Measurements from ENCODE around the gene IL1R2. TPM values are rescaled to one million over a fixed set of nuclear protein-coding genes. Genes with fewer than 3 reads are reported as not detected.
A peak's percentile ranks its signal among the peaks of the same experiment; 100 is the strongest.

Gene IL1R2
- total RNA-seq, 1 donor from 2014 or later: 23.3 TPM

DNA sequence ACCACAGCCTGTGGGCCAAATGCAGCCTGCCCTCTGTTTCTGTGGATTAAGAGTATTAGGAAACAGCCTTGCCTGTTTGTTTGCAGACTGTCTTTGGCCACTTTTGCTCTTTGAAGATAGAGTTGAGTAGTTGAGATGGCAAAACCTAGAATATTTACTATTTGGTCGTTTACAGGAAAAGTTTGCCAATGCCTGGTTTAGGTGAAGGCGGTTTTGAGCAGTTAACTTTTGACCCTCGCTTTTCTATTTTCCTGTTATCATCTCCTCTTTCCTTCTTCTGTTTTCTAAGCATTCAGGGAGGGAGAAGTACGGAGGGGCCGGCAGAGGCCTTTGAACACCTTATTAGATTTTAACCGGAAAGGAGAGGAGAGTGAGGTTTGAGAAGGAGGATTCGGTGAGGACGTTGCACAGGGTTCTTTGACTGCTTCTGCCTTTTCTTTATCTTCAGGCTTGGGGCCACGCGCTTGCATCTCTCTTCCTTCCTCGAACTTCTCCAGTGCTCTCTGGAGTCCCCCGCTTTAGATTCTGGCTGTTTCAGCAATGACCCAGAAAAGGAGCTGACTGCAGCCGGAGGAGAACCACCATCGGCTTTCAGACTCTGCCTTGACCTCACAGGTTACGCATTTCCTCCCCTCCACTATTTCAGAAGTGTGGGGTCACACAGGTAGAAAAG is 39.2 kb downstream of the IL1R2 start:
- TF ChIP-seq, protein P1, sequence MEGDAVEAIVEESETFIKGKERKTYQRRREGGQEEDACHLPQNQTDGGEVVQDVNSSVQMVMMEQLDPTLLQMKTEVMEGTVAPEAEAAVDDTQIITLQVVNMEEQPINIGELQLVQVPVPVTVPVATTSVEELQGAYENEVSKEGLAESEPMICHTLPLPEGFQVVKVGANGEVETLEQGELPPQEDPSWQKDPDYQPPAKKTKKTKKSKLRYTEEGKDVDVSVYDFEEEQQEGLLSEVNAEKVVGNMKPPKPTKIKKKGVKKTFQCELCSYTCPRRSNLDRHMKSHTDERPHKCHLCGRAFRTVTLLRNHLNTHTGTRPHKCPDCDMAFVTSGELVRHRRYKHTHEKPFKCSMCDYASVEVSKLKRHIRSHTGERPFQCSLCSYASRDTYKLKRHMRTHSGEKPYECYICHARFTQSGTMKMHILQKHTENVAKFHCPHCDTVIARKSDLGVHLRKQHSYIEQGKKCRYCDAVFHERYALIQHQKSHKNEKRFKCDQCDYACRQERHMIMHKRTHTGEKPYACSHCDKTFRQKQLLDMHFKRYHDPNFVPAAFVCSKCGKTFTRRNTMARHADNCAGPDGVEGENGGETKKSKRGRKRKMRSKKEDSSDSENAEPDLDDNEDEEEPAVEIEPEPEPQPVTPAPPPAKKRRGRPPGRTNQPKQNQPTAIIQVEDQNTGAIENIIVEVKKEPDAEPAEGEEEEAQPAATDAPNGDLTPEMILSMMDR (IDR thresholded peaks at IDR 0.05): no peak
- peak overlapping the region; percentile 25 for H3K27ac ChIP-seq
- H3K9me3 ChIP-seq: no peaks in the 10 kb centered on the region
- no peak overlapping the region for H3K4me3 ChIP-seq
- peak in 1 of 2 donors; percentile 41 for ATAC-seq
- H3K27me3 ChIP-seq (ENCODE audit: low read depth): no peaks in the 10 kb centered on the region
- peaks cover 69% of the 10 kb centered on the region for H3K4me1 ChIP-seq
- no peaks in the 10 kb centered on the region for H3K36me3 ChIP-seq
- intact Hi-C loops (cut with DNase I): no loop called here
- DNase-seq: no peak

DNA sequence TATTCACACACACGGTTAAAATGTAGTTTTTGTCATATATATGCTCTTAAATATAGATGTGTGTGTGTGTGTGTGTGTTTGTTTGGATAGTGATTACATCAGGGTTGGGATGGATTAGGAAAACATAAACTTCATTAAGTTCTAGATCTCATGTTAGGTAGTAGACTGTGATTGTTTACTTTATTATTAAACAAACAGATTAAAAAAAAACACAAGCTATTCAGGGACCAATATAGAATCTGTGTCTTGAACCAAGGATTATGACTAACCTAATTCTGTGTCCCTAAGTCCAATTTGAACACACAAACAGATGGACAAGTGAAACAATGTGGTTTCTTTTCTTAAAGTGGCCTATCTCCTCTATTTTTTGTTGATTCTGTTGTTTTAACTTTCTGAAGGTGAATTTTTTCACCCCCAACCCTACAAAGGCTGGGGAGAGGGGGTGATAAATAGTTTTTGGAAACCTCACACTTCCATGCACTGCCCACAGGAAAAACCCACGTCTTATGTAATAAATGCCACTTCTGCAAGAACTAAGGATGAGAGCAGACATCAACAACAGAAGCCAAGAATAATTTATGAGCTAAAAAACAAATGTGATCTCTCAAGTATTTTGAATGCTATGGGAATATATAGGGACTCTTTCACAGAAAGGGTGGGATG is 40.7 kb downstream of the IL1R2 start:
- Histone ChIP-seq H3K4me1 (peaks cover 62% of the 10 kb centered on the region), H3K4me3 (no peak overlapping the region), H3K27me3 (ENCODE audit: low read depth) (no peaks in the 10 kb centered on the region), H3K36me3 (no peaks in the 10 kb centered on the region), H3K27ac (peak overlapping the region; percentile 63), H3K9me3 (no peaks in the 10 kb centered on the region)
- TF ChIP-seq, protein P1 (IDR thresholded peaks at IDR 0.05): no peak
- intact Hi-C loops (cut with DNase I): no loop called here
- DNase-seq (no peak), ATAC-seq (no peak)

- no peaks in the 10 kb centered on the region for H3K36me3 ChIP-seq
- TF ChIP-seq, protein P1 (IDR thresholded peaks at IDR 0.05): no peak
- no peaks in the 10 kb centered on the region for H3K27me3 ChIP-seq (ENCODE audit: low read depth)
- ATAC-seq: peak; percentile 85 to 96
- H3K4me1 ChIP-seq: peaks cover 64% of the 10 kb centered on the region
- intact Hi-C loops (cut with DNase I): no loop called here
- no peak overlapping the region for H3K4me3 ChIP-seq
- no peaks in the 10 kb centered on the region for H3K9me3 ChIP-seq
- peak; percentile 82 for DNase-seq
- peak overlapping the region; percentile 63 for H3K27ac ChIP-seq
Measured at GRCh38 chr2:102033031-102033749, 41.4 kb downstream of the IL1R2 start.

DNA sequence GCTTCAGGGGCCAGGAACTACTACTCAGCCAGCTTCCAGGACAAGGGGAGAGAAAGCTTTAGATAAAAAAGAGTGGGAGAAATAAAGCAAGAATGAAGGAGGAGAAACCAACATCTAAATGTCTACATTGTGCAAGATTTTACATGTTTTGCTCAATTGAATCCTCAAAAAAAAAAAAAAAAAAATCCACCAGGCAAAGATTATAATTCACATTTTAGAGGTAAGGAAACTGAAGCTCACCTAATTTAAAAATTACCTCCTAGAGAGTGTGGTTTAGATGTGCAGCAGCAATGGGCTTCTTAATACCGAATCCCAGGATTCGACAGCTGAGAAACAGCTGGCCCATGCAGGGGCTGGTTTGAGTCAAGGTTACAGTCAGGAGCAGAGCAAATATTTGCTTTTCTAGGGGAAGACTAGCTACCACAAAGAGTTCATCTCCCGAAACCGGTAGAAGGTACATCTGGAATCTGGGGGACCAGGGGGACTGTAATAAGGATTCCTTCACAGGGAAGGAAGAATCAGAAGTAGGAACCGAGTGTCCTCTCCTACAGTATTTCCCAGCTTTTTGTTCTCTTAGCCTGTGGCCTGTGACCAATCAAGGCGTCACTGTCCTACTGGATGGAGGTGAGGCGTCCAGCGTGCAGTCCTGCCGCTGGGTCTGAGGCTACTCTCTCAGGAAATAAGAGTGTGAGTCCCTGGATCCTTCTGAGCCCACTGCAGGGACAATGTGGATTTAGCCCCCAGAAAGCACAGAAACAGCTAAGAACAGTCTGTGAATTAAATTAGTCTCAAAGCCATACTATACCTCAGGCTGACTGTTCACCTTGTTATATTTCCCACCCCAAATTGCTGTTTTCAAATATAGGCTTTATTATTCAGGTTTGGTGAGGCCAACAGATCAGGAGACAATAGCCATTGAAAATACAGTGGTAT is 42.3 kb downstream of the IL1R2 start:
- Histone ChIP-seq H3K27ac (peak overlapping the region; percentile 63), H3K27me3 (ENCODE audit: low read depth) (no peaks in the 10 kb centered on the region), H3K36me3 (no peaks in the 10 kb centered on the region), H3K4me1 (peaks cover 62% of the 10 kb centered on the region), H3K9me3 (no peaks in the 10 kb centered on the region), H3K4me3 (no peak overlapping the region)
- intact Hi-C loops (cut with DNase I): no loop called here
- DNase-seq (no peak), ATAC-seq (peak in 1 of 2 donors; percentile 35)
- TF ChIP-seq, protein P1 (IDR thresholded peaks at IDR 0.05): no peak

Data from lower lobe of right lung (tissue), 2 donors.